GM15510 (cell line): ENCODE measurements around the gene CBFA2T3.

ENCODE experiments used
- POLR2A ChIP-seq: IDR thresholded peaks from 3 replicates; pipeline ENCODE4 v1.6.1; 2011; ENCODE audit warnings: borderline replicate concordance; ENCODE audit not compliant: insufficient read length; ENCODE audit errors: extremely low read depth

CBFA2T3 gene

DNA sequence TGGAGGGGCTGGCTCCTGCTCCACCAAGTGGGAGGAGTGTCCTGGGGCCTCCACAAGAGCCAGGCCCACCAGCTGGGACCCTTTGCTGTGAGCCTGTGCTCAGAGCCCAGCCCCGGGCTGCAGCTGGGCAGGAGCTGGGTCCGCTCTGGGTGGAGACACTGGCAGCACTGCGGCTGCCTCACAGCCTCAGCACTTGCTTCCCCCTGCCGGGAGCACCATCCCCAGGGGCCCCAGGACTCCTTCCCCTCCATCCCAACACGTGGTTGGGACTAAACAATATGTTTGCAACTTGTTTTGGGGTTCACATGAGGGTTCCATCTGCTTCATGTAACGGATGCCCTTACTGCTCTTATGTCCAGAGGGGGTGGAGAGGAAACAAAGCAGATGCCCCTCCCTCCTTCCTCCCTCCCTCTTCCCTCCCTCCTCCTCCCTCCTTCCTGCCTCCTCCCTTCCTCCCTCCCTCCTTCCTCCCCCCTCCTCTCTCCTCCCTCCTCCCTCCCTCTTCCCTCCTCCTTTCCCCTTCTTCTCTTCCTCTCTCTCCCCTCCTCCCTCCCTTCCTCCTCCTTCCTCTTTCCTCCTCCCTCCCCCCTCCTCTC is 16.3 kb upstream of the CBFA2T3 start:
- TF ChIP-seq POLR2A, result no peak

DNA sequence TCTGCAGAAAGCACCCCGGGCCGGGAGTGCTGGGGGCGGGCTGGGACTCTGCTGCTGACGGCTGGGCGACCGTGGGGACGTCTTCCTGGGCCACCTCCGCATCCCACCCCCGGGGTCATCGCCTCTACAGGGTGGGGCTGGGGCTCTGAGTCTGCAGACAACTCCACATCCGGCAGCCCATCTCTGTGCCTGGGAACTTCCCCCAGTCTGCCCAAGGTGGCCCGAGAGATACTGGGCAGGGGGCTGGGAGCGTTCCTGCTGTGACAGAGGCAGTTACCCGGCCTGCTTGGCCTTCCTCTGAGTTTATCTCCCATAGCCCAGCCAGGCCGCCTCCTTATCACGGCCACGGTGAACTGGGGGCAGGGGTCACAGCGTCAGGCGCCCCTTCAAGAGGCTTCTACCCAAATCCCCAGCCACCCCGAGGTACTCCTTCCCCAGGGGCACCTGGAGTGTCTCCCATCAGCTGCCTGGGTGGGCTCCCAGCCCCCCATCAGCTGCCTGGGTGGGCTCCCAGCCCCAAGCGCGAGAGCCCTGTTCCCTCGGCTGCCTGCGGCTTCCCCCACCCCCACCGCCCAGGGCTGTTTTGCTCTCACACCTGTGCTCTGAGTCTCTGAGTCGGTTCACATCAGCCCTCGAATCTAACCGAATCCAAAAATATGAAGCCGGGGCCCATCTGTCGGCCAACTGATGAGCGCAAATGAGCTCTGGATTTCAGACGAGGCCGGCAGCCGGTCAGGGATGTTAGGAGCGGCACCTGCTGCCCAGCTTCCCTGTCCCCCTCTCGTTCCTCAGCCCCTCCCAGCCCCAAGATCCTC is 15.6 kb upstream of the CBFA2T3 start:
- TF ChIP-seq POLR2A, result no peak

DNA sequence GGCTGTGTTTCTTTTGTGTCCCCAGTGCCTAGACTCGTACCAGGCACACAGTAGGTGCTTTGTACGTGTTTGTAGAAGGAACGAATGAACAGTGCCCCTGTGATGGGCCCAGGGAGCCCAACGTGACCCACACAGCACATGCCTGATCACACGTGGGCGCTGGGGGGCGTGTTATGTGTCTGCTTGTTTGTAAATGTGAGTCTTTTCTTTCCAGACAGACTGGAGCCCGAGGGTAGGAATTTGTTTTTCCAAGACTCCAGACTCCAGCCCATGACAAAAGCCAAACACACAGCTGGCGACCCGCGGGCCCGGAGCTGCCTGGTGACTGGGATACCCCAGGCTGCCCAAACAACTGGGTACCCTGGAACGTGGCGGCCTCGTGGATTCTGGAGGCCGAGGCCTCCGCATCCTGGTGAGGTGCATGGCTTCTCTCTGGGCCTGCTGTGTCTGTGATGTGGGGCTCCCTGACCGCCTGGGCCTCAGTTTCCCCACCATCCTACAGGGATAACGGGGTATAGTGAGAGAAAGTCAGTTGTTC is 14.9 kb upstream of the CBFA2T3 start:
- TF ChIP-seq POLR2A, result no peak

DNA sequence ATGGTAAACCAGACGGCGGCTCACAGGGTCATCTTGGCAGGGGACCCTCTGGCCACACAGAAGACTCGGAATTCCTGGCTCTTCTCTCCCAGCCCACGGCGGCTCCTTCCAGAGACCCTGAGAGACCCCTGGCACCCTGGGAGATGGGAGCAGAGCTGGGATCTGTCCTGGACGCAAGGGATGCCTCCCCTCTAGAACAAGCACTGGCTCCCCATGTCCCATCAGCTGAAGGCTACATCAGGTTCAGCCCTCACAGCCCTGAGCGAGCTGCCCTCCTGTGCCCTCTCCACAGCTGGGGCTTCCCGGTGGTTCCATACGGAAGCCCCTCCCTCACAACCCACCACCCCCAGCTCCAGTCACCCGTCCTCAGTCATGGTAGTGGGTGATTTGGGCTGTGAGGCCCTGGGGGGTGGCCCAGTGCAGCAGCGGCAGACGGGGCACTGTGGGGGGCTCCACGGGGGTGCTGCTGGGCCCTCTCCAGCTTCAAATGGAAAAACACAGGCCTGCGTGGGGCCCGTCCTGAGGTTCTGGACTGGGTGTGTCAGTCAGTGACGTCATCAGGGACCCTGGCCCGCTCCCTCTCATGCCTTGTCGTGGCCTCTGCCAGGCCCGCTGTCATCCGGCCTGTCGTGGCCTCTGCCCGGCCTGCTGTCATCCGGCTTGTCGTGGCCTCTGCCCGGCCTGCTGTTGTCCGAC is 13.0 kb upstream of the CBFA2T3 start:
- no peak for TF ChIP-seq POLR2A

DNA sequence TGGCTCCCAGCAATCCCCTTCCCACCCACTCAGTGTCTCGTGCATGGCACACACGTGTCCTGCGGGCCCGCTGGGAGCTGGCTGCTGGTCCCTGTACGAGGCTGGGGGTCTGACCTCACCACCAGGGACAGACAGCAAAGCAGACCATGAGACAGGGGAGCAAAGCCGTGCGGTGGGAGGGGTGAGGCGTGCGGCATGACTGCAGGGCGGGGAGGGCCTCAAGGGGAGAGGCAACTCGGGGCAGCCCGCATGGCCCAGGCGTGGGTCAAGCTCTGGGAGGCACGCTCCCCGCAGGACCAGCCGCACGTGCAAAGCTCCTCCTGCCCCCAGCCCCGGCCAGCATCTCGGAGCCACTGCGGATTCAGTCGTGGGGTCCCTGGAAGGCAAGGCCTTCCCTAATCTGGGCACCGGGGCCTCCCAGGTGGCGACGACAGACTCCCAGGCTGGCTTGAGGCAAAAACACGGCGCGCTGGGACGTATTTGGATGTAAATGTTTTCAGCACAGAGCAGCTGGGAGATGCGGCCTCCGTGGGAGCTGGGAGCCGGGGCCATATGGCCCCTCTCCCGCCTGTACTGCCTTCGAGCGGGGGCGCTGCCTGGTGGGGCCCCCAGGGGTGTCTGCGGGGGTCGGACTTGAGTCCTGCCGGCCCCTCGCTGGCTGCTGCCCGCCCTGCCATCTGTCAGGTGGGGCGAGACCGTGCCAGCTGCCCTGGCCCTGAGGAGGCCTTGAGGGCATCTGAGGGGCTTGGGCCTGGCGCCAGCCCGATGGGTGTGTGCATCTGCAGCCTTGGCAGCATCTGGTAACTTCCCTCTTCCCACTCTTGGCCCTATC is 12.2 kb upstream of the CBFA2T3 start:
- no peak for TF ChIP-seq POLR2A

DNA sequence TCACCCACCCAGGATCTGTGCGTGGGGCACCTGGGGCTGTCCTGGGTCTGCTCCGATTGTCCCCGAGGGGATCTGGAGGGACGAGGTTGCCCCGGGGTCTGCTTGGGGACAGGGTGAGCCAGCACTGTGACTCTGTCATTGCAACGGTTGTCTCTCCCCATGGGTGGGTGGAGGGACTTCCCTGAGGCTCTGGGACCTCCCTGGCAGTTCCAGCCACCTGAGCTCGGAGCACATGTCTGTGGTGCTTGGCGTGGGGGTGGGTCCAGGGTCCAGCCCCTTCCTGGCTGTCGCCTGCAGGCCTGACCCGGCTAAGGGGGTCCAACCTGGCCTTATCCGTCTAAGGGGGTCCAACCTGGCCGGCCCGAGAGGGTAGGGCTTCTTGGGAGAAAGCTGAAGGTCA is 8.5 kb upstream of the CBFA2T3 start:
- TF ChIP-seq POLR2A, result no peak

DNA sequence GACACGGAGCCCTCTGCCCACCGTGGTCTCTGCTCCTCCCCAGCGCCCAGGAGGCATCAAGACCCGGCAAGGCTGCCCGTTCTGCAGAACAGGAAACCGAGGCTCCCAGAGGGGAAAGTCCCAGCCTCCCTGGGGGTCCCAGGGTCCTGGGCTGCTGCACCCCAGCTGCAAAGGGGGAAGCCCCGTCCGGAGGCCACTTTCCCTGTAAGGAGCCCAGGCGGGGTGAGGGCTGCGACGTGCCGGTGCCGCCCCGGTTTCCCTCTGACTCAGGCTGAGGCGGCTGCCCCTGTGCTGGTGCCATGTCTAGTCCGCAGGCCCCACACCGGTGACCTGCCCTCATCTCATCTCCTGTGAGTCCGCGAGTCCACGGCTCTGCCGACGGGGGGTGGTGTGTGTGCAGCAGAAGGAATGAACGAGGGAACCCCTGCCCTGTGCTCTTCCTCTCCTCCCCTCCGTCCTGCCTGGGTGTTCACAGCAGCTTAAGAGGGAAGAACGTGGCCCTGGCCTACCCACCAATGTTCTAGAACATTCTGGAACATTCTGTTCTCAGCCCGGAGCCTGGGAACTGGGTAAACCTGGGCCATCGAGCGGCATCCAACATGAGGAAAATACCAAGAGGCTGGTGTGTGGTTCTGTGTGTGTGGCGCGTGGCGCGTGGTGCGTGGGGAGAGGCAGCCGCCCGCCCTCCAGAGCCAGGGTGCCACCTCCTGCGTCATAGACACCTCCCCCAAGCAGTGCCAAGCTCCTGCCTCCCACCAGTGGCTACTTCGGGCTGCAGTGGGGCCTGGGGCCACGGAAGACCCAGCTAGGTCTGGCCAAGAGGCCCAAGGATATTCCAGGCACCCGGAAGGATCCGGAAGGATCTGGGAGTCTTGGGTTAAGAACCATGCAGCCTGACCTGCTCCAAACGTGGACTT is 7.0 kb upstream of the CBFA2T3 start:
- TF ChIP-seq POLR2A, result no peak

DNA sequence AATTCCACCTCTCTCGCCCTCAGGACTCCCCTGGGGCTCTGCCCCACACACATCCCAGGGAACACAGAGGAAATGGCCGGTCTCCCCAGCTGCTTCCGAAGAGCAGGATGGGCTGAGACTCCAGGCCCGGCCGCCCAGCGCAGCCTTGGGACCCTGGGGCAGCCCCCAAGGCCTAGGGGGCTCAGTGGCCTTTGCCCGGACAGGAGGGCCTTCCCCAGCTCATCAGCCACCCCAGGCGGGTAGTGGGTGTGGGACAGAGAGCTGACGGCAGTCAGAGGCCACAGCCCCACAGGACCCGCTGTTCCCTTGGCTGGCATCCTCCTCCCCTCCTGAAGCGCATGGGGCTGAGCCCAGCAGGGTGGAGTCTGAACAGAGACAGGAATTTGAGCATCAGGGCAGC is 6.2 kb upstream of the CBFA2T3 start:
- TF ChIP-seq POLR2A, result no peak

DNA sequence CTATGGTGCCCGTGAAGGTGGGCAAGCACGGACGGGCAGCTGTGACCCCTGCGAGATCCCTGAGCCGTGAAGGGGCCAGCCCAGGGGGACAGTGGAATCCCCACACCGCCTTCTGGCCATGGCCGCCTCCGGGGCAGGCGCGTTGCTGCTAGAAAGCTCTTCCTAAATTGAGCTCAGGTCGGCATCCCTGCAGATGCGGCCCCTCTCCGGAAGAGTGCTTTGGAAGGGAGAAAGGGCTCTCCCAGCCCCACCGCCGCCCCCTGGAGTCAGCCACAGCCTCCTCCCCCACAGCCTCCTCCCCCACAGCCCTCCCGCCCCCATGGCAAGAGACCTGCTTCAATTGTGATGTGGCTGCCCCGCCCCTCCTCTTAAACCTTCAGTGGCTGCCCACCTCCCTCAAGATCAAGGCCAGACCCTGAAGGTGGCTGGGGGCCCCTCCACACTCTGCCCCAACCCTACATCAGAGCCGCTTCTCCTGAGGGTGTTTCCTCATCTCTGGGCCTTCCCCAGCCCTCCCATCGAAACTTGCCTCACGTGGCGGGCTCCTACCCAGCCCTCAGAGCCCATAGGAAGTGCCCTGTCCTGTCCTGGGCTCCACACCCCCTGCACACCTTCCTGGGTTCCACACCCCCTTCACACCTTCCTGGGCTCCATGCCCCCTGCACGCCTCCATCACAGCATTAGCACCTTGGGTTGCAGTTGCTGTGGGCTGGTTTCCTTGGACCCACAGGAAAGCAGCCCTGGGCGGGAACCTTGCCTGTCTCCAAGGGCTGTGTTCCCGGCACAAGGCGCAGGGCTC is 5.5 kb upstream of the CBFA2T3 start:
- no peak for TF ChIP-seq POLR2A

DNA sequence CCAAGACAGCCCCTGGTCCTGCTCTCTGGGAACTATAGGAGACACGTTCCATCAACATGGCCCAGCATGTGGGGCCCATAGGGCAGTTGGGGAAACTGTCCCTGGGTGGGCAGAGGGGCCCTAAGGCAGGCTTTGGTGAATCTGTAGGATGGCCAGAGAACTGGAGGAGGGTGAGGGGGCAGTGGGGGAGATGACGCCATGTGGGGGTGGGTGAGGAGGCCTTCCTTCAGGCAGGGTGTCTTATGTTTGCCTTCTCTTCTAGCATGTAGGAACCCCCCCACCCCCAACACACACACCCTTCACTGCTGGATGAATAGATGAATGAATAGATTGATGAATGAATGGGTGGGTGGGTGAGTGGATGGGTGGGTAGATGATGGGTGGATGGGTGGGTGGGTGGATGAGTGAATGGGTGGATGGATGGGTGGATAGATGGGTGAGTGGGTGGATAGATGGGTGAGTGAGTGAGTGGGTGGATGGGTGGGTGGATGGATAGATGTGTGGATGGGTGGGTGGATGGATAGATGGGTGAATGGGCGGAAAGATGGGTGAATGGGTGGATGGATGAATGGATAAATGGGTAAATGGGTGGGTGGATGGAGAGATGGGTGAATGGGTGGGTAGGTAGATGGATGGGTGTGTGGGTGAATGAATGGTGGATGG is 2.5 kb upstream of the CBFA2T3 start:
- TF ChIP-seq POLR2A, result no peak

DNA sequence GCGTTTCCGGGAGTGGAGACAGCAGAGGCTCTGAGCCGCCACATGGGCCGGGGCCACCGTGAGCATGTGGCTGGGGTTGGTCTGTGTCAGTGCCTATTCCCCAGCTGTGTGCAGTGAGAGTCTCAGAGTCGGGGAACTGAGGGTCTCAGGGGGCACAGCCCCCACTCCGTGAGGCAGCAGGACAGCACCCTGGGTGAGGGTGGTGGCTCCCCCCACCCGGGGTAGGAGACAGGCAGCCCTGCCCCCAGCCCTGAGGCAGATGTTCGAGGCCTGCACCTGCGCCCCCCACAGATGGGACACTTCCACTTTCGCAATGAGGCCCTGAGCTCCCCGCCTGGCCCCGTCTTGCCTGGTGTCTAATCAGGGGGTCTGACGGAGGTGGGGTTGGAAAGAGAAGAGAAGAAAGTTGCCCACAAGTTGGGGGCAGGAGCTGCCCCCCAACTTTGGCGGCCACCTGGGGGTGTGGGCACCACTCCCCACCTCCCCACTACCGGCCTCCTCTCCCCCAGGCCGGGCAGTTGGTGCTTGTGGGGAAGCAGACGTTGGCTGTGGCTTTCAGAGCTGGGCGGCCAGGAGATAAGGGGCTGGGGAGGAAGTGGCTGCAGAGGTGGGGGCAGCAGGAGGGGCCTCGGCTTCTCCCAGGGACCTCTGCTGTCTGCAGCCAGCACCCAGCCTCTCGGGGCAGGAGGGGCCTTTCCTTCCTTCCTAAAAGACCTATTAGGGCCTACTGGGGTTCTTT is 1.8 kb upstream of the CBFA2T3 start:
- peak; percentile 51 for TF ChIP-seq POLR2A

DNA sequence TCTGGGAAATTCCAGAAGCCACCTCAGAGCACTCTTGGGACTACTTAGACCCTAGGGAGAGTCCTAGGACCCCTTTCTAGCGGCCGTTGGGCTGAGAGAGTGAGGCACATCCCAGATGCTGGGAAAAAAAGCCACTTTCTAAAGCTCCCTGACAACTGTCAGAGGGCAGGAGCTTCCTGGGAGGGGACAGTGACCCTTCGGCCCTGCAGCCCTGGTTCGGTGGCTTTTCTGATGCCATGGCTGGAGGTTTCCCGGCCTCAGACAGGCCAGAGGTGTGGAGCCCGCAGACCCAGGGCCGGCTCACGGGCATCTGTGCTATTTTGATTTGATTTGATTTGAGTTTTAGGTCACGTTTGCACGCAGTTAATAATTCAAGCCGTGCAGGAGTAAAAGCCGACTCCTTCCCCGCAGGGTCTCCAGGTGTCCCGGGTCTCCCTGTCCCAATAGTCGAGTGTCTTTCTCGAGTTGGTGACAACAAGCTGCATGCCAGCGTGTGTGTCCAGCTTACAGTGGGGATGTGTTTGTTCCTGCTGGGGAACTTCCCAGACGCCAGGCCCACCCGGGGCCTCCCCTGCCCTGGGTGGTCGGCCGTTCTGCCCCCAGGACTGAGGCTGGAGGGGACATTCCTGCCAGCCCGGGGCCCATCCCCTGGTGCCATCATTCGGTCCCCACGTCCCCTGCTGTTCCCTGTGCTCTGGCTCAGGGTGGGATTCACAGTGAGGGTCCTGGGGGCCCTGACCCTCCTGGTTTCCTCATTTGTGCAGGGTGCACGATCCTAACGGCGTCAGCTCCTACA is 1.0 kb upstream of the CBFA2T3 start:
- no peak for TF ChIP-seq POLR2A
